Mucosa of descending colon (tissue), 3 donors: Measurements from ENCODE around the gene BTBD2. TPM values are rescaled to one million over a fixed set of nuclear protein-coding genes. Genes with fewer than 3 reads are reported as not detected.
A peak's percentile ranks its signal among the peaks of the same experiment; 100 is the strongest.

Experiments
- ATAC-seq: fragments of 200-7000 bp; cut with Tn5 transposase; one replicate; pipeline ENCODE4 v1.9.1; 2020; ENCODE audit warnings: mild to moderate bottlenecking, moderate library complexity
- DNase-seq, 3 donors: peaks; one replicate each; pipeline ENCODE4 v3.0.0-alpha.2; 2020
- H3K36me3 ChIP-seq: fragments of 200-600 bp; one replicate; pipeline ENCODE4 v1.8.0; 2021; ENCODE audit warnings: low read depth, mild to moderate bottlenecking
- H3K4me1 ChIP-seq: fragments of 200-600 bp; one replicate; pipeline ENCODE4 v1.8.0; 2021; ENCODE audit warnings: low read depth, mild to moderate bottlenecking
- H3K4me3 ChIP-seq: fragments of 200-600 bp; one replicate; pipeline ENCODE4 v1.8.0; 2021; ENCODE audit warnings: mild to moderate bottlenecking
- H3K9me3 ChIP-seq: fragments of 200-600 bp; one replicate; pipeline ENCODE4 v1.8.0; 2021; ENCODE audit warnings: mild to moderate bottlenecking
- CTCF ChIP-seq: fragments of 200-600 bp; IDR thresholded peaks from one replicate; pipeline ENCODE4 v1.8.0; 2022; ENCODE audit warnings: antibody characterized with exemption, mild to moderate bottlenecking
- intact Hi-C, 2 donors: fragments of 100-400 bp; cut with DNase I in 1 of 2; cut with micrococcal nuclease in 1 of 2; formaldehyde crosslinking; loops; one replicate each; pipeline versions ENCODE4 v1.11.0 to v1.11.1; 2022; cut with DNase I, micrococcal nuclease
- total RNA-seq, 3 donors: library from RNA; stranded (reverse); fragmentation: NEBNext Ultra II Directional in 2 of 3; extraction: Animal tissue kit (Norgen Biotek cat#: 25700) in 2 of 3; gene quantifications; one replicate each; pipeline versions ENCODE4 v1.2.1 to v1.2.4, GENCODE V29; 2021 to 2023
- donor health status: DM: no; HTN: no; CAD: no; lungs with moderate emphysema.
- donor health status: DM: no; HTN: no; CAD: no.
- donor health status: DM: no; HTN: yes; CAD: no.

BTBD2 gene
- total RNA-seq, 3 donors from 2014 or later, result 66.0 to 82.3 (median 71.5) TPM

GRCh38 chr19:2041683-2042484 is 26.4 kb upstream of the BTBD2 start:
- no peaks in the 10 kb centered on the region for H3K9me3 ChIP-seq
- H3K36me3 ChIP-seq, result peaks cover 10% of the 10 kb centered on the region
- DNase-seq (peak; percentile 99 to 100 (median 99)), ATAC-seq (peak; percentile 93)
- peak overlapping the region; percentile 5 for H3K4me3 ChIP-seq
- H3K4me1 ChIP-seq, result peaks cover 46% of the 10 kb centered on the region
- intact Hi-C loops, result no loop called here
- TF ChIP-seq CTCF, result no peak

- Histone ChIP-seq H3K9me3 (no peaks in the 10 kb centered on the region), H3K4me3 (no peak overlapping the region), H3K4me1 (peaks cover 45% of the 10 kb centered on the region), H3K36me3 (peaks cover 10% of the 10 kb centered on the region)
- DNase-seq (peak in 1 of 3 donors; percentile 58), ATAC-seq (no peak)
- intact Hi-C loops, result no loop called here
- no peak for TF ChIP-seq CTCF
Measured at GRCh38 chr19:2041433-2041682, 25.8 kb upstream of the BTBD2 start.

GRCh38 chr19:2040647-2041432 is 25.3 kb upstream of the BTBD2 start:
- H3K4me3 ChIP-seq, result no peak overlapping the region
- DNase-seq (peak in 2 of 3 donors; percentile 35 to 57), ATAC-seq (no peak)
- H3K36me3 ChIP-seq, result peaks cover 10% of the 10 kb centered on the region
- no peak for TF ChIP-seq CTCF
- H3K9me3 ChIP-seq, result peaks cover 2% of the 10 kb centered on the region
- intact Hi-C loops, result no loop called here
- peaks cover 42% of the 10 kb centered on the region for H3K4me1 ChIP-seq

GRCh38 chr19:2039959-2040646 is 24.6 kb upstream of the BTBD2 start:
- H3K36me3 ChIP-seq, result peaks cover 10% of the 10 kb centered on the region
- H3K4me3 ChIP-seq, result no peak overlapping the region
- TF ChIP-seq CTCF, result no peak
- ATAC-seq, result no peak
- intact Hi-C loops, result no loop called here
- peaks cover 36% of the 10 kb centered on the region for H3K4me1 ChIP-seq
- H3K9me3 ChIP-seq, result peaks cover 9% of the 10 kb centered on the region
- peak; percentile 25 to 71 (median 49) for DNase-seq

GRCh38 chr19:2039089-2039958 is 23.8 kb upstream of the BTBD2 start:
- H3K9me3 ChIP-seq, result peaks cover 9% of the 10 kb centered on the region
- peaks cover 10% of the 10 kb centered on the region for H3K36me3 ChIP-seq
- intact Hi-C loops, result no loop called here
- peaks cover 29% of the 10 kb centered on the region for H3K4me1 ChIP-seq
- no peak for TF ChIP-seq CTCF
- no peak overlapping the region for H3K4me3 ChIP-seq
- ATAC-seq (no peak), DNase-seq (peak in 2 of 3 donors; percentile 36 to 60)
